ENCODE data around the gene C7.

- no peak for TF ChIP-seq CTCF (IDR thresholded peaks at IDR 0.05; ENCODE audit: low read depth, low read length, poor library complexity, severe bottlenecking)
- no peak for TF ChIP-seq EZH2phosphoT487 (IDR thresholded peaks at IDR 0.05; ENCODE audit: borderline replicate concordance, low read length)
These were observed 2.0 kb downstream of the C7 start for GRCh38 chr5:40911266-40911665.
